ENCODE measurements around the gene SAMD11.

DNA sequence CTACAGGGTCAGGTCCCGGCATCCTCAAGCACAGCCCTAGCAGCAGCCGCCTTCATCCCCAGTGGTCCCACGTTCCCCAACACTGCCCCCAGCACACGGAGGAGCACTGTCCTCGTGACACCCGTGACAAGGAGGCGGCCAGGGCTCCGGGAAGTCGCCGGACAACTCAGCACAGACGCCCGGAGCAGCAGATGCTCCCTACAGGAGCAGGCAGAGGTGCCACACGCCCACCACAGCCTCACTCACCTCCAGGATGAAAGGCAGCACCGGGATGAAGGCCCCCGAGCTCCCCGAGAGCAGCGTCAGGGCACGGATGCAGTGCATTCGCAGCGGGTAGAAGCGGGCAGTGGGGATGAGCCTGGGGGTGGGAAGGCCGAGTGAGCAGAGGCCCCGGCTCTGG lies 27.2 kb downstream of the SAMD11 start:
- TF ChIP-seq HDAC2 (IDR thresholded peaks at IDR 0.05) = no peak
- TF ChIP-seq, protein P1, sequence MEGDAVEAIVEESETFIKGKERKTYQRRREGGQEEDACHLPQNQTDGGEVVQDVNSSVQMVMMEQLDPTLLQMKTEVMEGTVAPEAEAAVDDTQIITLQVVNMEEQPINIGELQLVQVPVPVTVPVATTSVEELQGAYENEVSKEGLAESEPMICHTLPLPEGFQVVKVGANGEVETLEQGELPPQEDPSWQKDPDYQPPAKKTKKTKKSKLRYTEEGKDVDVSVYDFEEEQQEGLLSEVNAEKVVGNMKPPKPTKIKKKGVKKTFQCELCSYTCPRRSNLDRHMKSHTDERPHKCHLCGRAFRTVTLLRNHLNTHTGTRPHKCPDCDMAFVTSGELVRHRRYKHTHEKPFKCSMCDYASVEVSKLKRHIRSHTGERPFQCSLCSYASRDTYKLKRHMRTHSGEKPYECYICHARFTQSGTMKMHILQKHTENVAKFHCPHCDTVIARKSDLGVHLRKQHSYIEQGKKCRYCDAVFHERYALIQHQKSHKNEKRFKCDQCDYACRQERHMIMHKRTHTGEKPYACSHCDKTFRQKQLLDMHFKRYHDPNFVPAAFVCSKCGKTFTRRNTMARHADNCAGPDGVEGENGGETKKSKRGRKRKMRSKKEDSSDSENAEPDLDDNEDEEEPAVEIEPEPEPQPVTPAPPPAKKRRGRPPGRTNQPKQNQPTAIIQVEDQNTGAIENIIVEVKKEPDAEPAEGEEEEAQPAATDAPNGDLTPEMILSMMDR (IDR thresholded peaks at IDR 0.05) = no peak
- no peak for TF ChIP-seq ZNF302 (CRISPR knock-in tag; IDR thresholded peaks at IDR 0.05)
- TF ChIP-seq POLR2A (IDR thresholded peaks at IDR 0.05; ENCODE audit: low read length) = no peak
- TF ChIP-seq CEBPB (IDR thresholded peaks at IDR 0.05) = no peak
- TF ChIP-seq CBX8 (IDR thresholded peaks at IDR 0.05) = no peak
- TF ChIP-seq NFE2L2 (conservative IDR thresholded peaks at IDR 0.05; ENCODE audit: low read length) = no peak
- TF ChIP-seq JUNB (IDR thresholded peaks at IDR 0.05) = no peak
- TF ChIP-seq PHF8 (IDR thresholded peaks at IDR 0.05; ENCODE audit: borderline replicate concordance, low read depth) = no peak
